Lung (tissue), 12 donors: ENCODE data around the gene KIFC3. TPM values are rescaled to one million over a fixed set of nuclear protein-coding genes. Genes with fewer than 3 reads are reported as not detected.
"Not testable (repeated sequence)": the region's sequence is repeated elsewhere in the genome, so short reads cannot be mapped to it uniquely, and the experiment has no call there.

Experiments used
- ATAC-seq: fragments of 200-7000 bp; cut with Tn5 transposase; one replicate; pipeline ENCODE4 v1.9.1; 2020; ENCODE audit warnings: moderate number of reproducible peaks; ENCODE audit not compliant: insufficient read depth, low FRiP score
- DNase-seq, 3 donors: peaks; one replicate each; pipeline ENCODE4 v3.0.0-alpha.2; 2013 to 2017
- H3K27ac ChIP-seq, 2 donors: one replicate each; pipeline ENCODE4 v1.5.1; 2013; ENCODE audit warnings: mild to moderate bottlenecking in 2 of 2, moderate library complexity in 2 of 2, control low read depth in 1 of 2, inconsistent platforms in 1 of 2, low read depth in 1 of 2, low read length in 1 of 2
- H3K27me3 ChIP-seq, 3 donors: one replicate each; pipeline ENCODE4 v1.5.1; 2013; ENCODE audit warnings: low read length in 2 of 3; ENCODE audit not compliant: control insufficient read depth in 3 of 3, insufficient read depth in 3 of 3
- H3K36me3 ChIP-seq, 4 donors: one replicate each; pipeline ENCODE4 v1.5.1; 2013; ENCODE audit warnings: low read length in 4 of 4, mild to moderate bottlenecking in 1 of 4, moderate library complexity in 1 of 4; ENCODE audit not compliant: control insufficient read depth in 4 of 4, insufficient read depth in 4 of 4
- H3K4me1 ChIP-seq, 5 donors: one replicate each; pipeline ENCODE4 v1.5.1; 2013; ENCODE audit warnings: low read length in 5 of 5, mild to moderate bottlenecking in 2 of 5, moderate library complexity in 1 of 5; ENCODE audit not compliant: control insufficient read depth in 5 of 5, insufficient read depth in 5 of 5
- H3K4me3 ChIP-seq: one replicate; pipeline ENCODE4 v1.5.1; 2013; ENCODE audit warnings: mild to moderate bottlenecking, control low read depth, moderate library complexity
- H3K9ac ChIP-seq, 2 donors: one replicate each; pipeline ENCODE4 v1.5.1; 2013; ENCODE audit warnings: low read length in 2 of 2, control low read depth in 1 of 2; ENCODE audit not compliant: insufficient read depth in 1 of 2
- H3K9me3 ChIP-seq, 4 donors: one replicate each; pipeline ENCODE4 v1.5.1; 2013; ENCODE audit warnings: low read length in 3 of 4, mild to moderate bottlenecking in 1 of 4, moderate library complexity in 1 of 4; ENCODE audit not compliant: control insufficient read depth in 4 of 4, insufficient read depth in 3 of 4
- CTCF ChIP-seq: IDR thresholded peaks from 2 replicates; pipeline ENCODE4 v1.5.1; 2012; ENCODE audit warnings: mild to moderate bottlenecking; ENCODE audit errors: control extremely low read depth, extremely low read depth
- WGBS, 2 donors: extraction: QIAGEN DNeasy Blood & Tissue Kit; methylation state at CpG; one replicate each; pipeline ENCODE4 v1.1.7; 2013; 5-methylcytosine and 5-hydroxymethylcytosine counted together
- polyA plus RNA-seq, 2 donors: library from polyadenylated mRNA; stranded (reverse); fragments of 200-250 nt; gene quantifications; one replicate each; pipeline ENCODE4 v1.2.1, GENCODE V29; 2013
- total RNA-seq, 2 donors: library from RNA; depleted of rRNA in 1 of 2; stranded (reverse); fragments of >200 nt in 1 of 2; gene quantifications; one replicate each; pipeline ENCODE4 v1.2.1, GENCODE V29; 2014 to 2021
- donor health status: control.
- donor health status: control.
- donor health status: Bipolar disorder and iron deficiency.
- donor health status: healthy.
- donor health status: DM: yes; HTN: yes; CAD: no.

KIFC3 gene
- total and polyA plus RNA-seq, 4 donors: 65.9 to 137 (median 89.5) TPM

DNA sequence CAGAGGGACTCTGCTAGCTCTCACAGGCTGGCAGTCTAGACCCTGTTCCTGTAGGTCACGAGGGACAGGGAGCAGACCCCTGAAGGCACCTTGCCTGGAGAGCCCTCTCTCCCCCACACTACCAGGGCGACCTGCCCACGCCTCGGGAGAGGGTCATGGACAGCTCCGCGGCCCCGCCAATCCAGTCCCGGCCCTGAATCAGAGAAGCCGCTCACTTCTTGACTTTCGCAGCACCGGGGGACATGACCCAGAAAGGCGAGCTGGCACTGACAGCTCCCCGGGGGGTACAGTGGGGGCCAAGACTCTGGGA, 5.1 kb downstream of the KIFC3 start:
- Histone ChIP-seq H3K27ac (peak overlapping the region; percentile 13 to 83), H3K36me3 (peaks cover 3 to 19% (median 10%) of the 10 kb centered on the region in 4 donors), H3K9ac (no peak overlapping the region), H3K4me1 (peaks cover 3 to 37% (median 26%) of the 10 kb centered on the region in 5 donors), H3K27me3 (no peaks in the 10 kb centered on the region), H3K9me3 (no peaks in the 10 kb centered on the region), H3K4me3 (no peak overlapping the region)
- DNase-seq (no peak), ATAC-seq (no peak)
- 72 to 88% methylated on average over 10 to 13 of the region's 13 CpGs for WGBS, 2 donors
- TF ChIP-seq CTCF: no peak

DNA sequence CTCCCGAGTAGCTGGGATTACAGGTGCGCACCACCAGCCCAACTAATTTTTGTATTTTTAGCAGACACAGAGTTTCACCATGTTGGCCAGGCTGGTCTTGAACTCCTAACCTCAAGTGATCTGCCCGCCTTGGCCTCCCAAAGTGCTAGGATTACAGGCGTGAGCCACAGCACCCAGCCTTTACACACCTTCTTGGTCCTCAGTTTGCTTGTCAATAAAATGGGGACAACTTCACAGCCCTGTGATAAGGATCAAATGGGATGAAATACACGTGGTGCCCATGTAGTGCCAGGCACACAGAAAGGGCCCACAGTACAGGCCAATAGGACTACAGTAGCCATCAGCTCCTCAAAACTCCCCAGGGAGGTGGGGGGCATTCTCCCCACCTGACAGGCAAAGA, 6.3 kb downstream of the KIFC3 start:
- ATAC-seq, H3K4me3 ChIP-seq, H3K9me3 ChIP-seq, H3K9ac ChIP-seq, H3K27me3 ChIP-seq, DNase-seq: not testable (repeated sequence)
- 84 to 95% methylated on average over 5 of the region's 5 CpGs for WGBS, 2 donors
- Histone ChIP-seq H3K27ac (peak overlapping the region in 1 of 2 donors; percentile 62), H3K4me1 (peaks cover 9 to 29% (median 21%) of the 10 kb centered on the region in 5 donors), H3K36me3 (peaks cover 3 to 28% (median 15%) of the 10 kb centered on the region in 4 donors)

DNA sequence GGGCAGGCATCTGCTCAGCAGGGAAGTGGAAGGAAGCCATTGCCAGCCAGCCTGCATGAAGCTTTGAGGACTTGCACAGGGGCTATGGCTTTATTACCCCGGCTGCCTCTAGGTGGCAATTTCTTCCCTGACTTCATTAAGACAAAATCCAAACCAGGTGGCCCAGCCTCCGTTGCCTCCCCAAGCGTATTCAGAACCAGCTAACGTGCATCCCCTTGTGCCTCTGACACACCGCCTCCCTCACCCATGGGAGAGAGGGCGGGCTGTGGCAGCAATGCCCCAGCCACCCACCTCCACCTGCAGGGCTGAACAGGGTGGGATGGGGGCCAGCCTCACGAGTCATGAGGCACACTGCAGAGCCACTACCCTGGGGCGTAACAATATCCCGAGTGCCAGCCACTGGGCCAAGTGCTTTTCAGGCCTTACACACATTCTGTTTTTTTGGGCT, 6.8 kb downstream of the KIFC3 start:
- Histone ChIP-seq H3K4me3 (no peak overlapping the region), H3K4me1 (peaks cover 9 to 23% (median 15%) of the 10 kb centered on the region in 5 donors), H3K9ac (no peak overlapping the region), H3K9me3 (no peaks in the 10 kb centered on the region), H3K27me3 (no peaks in the 10 kb centered on the region), H3K36me3 (peaks cover 3 to 29% (median 17%) of the 10 kb centered on the region in 4 donors), H3K27ac (peak overlapping the region in 1 of 2 donors; percentile 23)
- ATAC-seq: no peak
- WGBS, 2 donors: 49 to 53% methylated on average over 9 of the region's 9 CpGs
- TF ChIP-seq CTCF: no peak
- peak; percentile 48 to 63 (median 49) for DNase-seq

GRCh38 chr16:57794849-57795430, 7.4 kb downstream of the KIFC3 start:
- Histone ChIP-seq H3K4me1 (peaks cover 6 to 18% (median 12%) of the 10 kb centered on the region in 5 donors), H3K27me3 (no peaks in the 10 kb centered on the region), H3K9me3 (no peaks in the 10 kb centered on the region), H3K27ac (no peak overlapping the region), H3K9ac (no peak overlapping the region), H3K4me3 (no peak overlapping the region), H3K36me3 (peaks cover 3 to 30% (median 19%) of the 10 kb centered on the region in 4 donors)
- ATAC-seq (no peak), DNase-seq (no peak)
- TF ChIP-seq CTCF: no peak
- 87 to 88% methylated on average over 18 of the region's 18 CpGs for WGBS, 2 donors
